Activated naive CD4-positive, alpha-beta T cell treated with anti-CD3 and anti-CD28 coated beads, Interleukin-2, amount 50 U/mL, for 72 hours (primary cell): ENCODE results near the gene NDUFA13. TPM values are rescaled to one million over a fixed set of nuclear protein-coding genes. Genes with fewer than 3 reads are reported as not detected.

Experiments
- ATAC-seq, 2 donors: fragments of 150-1000 bp; cut with Tn5 transposase; 2 replicates each; pipeline ENCODE4 v1.10.0; 2021; ENCODE audit warnings: mild to moderate bottlenecking in 2 of 2, moderate library complexity in 2 of 2
- DNase-seq, 2 donors: peaks; one replicate each; pipeline ENCODE4 v3.0.0; 2021 to 2022; ENCODE audit warnings: low spot score in 2 of 2
- H3K27ac Mint-ChIP-seq, 2 donors: one replicate each; pipeline ENCODE4 v1.8.0; 2022; ENCODE audit warnings: mild to moderate bottlenecking in 2 of 2, mixed read lengths in 2 of 2
- H3K36me3 Mint-ChIP-seq, 2 donors: one replicate each; pipeline ENCODE4 v1.8.0; 2022; ENCODE audit warnings: mixed read lengths in 2 of 2
- H3K9me3 Mint-ChIP-seq, 2 donors: one replicate each; pipeline ENCODE4 v1.8.0; 2022; ENCODE audit warnings: mixed read lengths in 2 of 2
- total RNA-seq, 2 donors: library from RNA; stranded (reverse); gene quantifications; one replicate each; pipeline ENCODE4 v1.2.3, GENCODE V29; 2022

NDUFA13 gene
- total RNA-seq, 2 donors from 2014 or later = 358 to 407 TPM

- ATAC-seq = no peak
- H3K9me3 Mint-ChIP-seq = no peaks in the 10 kb centered on the region
- DNase-seq = no peak
- H3K27ac Mint-ChIP-seq = no peak overlapping the region
- H3K36me3 Mint-ChIP-seq = peaks cover 0 to 9% of the 10 kb centered on the region in 2 donors
Observed at GRCh38 chr19:19525611-19526380, 9.8 kb downstream of the NDUFA13 start.

DNA sequence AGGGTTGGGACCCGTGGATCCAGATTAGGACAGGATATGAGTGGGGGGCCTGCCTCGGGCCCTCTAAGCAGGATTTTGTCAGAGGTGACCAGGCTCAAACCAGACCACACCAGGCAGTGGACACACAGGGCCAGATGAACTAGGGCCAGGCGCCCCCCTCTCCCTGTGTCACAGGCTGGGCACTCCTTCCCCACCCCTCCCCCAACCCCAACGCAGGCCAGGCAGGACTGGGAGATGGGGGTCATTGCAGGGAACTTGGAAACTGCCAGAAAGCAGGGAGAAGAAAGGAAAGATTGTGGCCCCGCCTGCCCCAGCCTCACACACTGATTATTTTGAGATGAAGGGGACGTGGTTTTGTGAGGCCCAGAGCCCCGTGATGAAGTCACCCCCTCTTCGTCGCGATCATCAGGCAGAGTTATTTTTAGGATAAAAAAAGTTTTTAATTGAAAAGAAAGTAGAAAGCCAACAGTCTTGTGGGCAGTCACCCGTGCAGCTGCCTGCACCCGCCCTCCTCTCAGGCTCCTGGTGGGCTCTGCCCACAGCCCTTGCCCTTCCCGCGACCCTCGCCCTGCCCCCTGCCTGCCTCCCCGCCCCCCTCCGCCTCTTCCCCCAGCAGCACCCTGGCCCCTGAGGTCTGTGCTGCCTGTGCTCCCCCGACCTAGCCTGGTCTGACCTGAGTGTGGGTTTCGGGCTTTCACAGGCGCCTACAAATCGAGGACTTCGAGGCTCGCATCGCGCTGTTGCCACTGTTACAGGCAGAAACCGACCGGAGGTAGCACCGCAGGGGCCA, 10.8 kb downstream of the NDUFA13 start:
- peaks cover 0 to 6% of the 10 kb centered on the region in 2 donors for H3K36me3 Mint-ChIP-seq
- no peak overlapping the region for H3K27ac Mint-ChIP-seq
- H3K9me3 Mint-ChIP-seq = no peaks in the 10 kb centered on the region
- DNase-seq (no peak), ATAC-seq (no peak)

- H3K9me3 Mint-ChIP-seq = no peaks in the 10 kb centered on the region
- ATAC-seq (no peak), DNase-seq (no peak)
- no peak overlapping the region for H3K27ac Mint-ChIP-seq
- H3K36me3 Mint-ChIP-seq = peaks cover 0 to 6% of the 10 kb centered on the region in 2 donors
Observed at GRCh38 chr19:19527371-19527656, 11.3 kb downstream of the NDUFA13 start.

- Mint-ChIP-seq H3K9me3 (no peaks in the 10 kb centered on the region), H3K27ac (no peak overlapping the region), H3K36me3 (peaks cover 0 to 1% of the 10 kb centered on the region in 2 donors)
- ATAC-seq = no peak
- DNase-seq = no peak
Observed at GRCh38 chr19:19527674-19528625, 11.9 kb downstream of the NDUFA13 start.

- Mint-ChIP-seq H3K9me3 (no peaks in the 10 kb centered on the region), H3K27ac (no peak within 1 kb of the TSS), H3K36me3 (no peaks in the 10 kb centered on the region)
- ATAC-seq (no peak), DNase-seq (no peak)
Observed at GRCh38 chr19:19528721-19529490, 12.9 kb downstream of the NDUFA13 start, which contains the start of gene YJEFN3. TSS of gene YJEFN3 (plus strand) at chr19:19528911. CDS start at chr19:19528933, 22 bp downstream.

DNA sequence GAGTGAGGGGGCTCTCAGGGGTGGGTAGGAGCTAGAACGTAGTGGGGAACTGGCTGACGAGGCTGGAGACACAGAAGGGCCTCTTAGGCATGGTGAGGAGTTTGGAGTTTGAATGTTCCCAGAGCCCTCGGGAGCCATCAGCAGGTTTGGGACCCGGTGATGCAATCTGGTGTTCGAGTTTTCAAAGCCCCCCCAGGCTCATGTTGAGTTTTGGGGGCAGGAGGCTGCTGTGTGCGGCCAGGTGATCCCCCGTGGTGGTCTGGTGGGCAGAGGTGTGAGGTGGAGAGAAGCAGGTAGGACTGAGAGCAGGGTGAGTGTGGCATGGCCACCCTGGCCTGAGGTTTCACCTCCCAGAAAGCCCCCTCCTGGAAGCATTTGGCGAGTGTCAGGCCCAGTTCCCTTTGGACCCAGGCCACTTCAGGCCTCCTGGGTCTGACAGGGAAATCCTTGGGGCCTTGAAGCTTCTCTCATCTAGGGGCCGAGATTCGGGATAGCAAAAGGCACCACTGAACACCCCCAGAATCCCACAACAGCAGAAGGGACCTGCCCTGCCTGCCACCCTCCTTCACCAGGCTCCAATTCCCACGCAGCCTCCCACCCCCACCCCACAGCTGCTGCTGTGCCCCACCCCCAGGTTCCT, 13.9 kb downstream of the NDUFA13 start:
- Mint-ChIP-seq H3K9me3 (no peaks in the 10 kb centered on the region), H3K36me3 (no peaks in the 10 kb centered on the region), H3K27ac (no peak overlapping the region)
- ATAC-seq (no peak), DNase-seq (no peak)

DNA sequence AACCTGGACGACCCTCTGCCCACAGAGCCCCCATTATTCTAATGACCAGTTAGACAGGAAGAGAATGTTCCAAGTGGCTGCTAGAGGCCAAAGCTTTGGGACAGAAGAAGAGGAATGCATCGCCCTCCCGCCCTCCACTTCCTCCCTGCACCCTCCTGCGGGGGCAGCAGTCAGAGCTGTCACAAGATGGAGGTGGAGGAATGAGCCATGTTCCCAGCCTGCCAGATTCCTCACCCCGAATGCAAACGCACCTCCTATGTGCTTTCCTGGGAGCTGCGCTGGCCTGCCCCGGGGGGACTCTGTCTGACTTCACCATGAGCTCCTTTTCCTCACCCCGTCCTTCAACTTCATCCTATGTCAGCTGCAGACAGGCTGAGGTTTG, 14.4 kb downstream of the NDUFA13 start:
- Mint-ChIP-seq H3K27ac (peak overlapping the region in 1 of 2 donors; percentile 40), H3K9me3 (no peaks in the 10 kb centered on the region), H3K36me3 (no peaks in the 10 kb centered on the region)
- ATAC-seq (no peak), DNase-seq (no peak)

DNA sequence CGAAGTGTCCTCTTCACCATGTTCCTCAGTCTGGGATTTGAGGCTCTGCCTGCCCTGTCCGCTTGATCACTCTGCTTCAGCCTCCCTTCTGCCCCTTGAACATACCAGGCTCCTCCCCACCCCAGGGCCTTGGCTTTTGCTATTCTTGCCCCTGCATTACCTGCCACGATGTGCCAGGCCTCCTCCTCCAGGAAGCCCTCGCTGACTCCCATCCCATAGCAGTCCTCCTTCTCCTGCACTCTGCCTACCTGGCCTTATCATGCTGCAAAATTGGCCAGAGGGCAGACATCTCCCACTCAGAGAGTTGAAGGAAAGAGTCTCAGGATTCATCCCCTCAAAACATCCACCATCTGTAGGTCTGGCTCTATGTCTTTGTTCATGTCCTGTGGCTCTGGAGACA, 14.9 kb downstream of the NDUFA13 start:
- Mint-ChIP-seq H3K9me3 (no peaks in the 10 kb centered on the region), H3K27ac (peak overlapping the region; percentile 40 to 91), H3K36me3 (no peaks in the 10 kb centered on the region)
- DNase-seq (no peak), ATAC-seq (no peak)

GRCh38 chr19:19531951-19532805, 16.2 kb downstream of the NDUFA13 start:
- Mint-ChIP-seq H3K9me3 (no peaks in the 10 kb centered on the region), H3K36me3 (no peaks in the 10 kb centered on the region), H3K27ac (peak overlapping the region in 1 of 2 donors; percentile 25)
- peak; percentile 83 to 95 for DNase-seq
- peak; percentile 81 to 89 for ATAC-seq

- Mint-ChIP-seq H3K9me3 (no peaks in the 10 kb centered on the region), H3K36me3 (no peaks in the 10 kb centered on the region), H3K27ac (no peak overlapping the region)
- ATAC-seq (no peak), DNase-seq (no peak)
Observed at GRCh38 chr19:19532806-19533701, 17.0 kb downstream of the NDUFA13 start.

DNA sequence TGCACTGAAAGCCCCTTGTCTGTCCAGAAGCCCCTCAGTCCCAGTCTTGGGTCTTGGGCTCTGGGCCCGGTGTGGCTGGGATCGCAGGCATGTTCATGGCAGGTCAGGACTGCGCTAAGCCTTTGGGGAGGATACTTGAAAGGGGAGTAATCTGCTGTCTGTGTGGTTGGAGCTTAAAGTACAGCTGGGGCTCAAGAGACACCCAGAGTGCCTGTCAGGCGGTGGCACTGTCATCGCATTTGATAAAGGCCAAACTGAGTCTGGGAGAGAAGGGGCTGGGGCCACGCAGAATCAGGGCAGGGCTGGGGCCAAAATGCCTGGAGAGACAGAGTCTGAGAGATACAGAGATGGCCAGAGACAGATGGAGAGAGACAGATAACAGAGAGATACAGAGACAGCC, 17.8 kb downstream of the NDUFA13 start:
- ATAC-seq = no peak
- Mint-ChIP-seq H3K27ac (peak overlapping the region in 1 of 2 donors; percentile 8), H3K9me3 (no peaks in the 10 kb centered on the region), H3K36me3 (no peaks in the 10 kb centered on the region)
- no peak for DNase-seq

DNA sequence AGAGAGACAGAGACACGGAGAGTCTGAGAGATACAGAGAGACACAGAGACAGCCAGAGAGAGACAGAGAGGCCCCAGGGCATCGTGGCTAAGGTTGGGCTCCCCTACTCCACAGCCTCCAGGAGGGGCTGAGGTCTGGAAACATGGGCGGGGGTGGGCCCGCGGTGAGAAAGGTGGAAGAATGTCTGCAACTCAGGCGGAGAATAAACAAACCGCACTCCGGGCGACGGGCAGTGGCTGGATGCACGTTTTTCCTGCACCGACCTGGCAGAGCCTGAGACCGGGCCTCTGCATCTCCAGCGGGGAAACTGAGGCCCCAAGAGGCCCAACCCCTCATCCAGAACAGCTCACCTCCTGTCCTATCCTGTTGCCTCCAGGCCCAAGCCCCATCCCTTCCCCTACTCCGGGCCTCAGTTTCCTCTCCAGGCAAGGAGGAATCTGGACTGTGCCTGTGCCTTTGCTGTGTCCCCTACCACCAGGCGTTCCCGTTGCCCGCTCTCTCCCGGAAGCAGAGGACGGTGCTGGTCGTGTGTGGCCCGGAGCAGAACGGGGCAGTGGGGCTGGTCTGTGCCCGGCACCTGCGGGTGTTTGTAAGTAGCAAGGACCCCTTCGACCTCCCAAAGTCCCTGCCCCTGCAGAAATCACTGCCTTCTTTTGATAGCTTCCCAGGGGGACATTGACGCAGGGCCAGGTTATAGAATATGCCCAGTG, 18.7 kb downstream of the NDUFA13 start:
- Mint-ChIP-seq H3K36me3 (no peaks in the 10 kb centered on the region), H3K27ac (peak overlapping the region in 1 of 2 donors; percentile 8), H3K9me3 (no peaks in the 10 kb centered on the region)
- no peak for ATAC-seq
- DNase-seq = no peak

GRCh38 chr19:19535311-19536191, 19.5 kb downstream of the NDUFA13 start:
- no peaks in the 10 kb centered on the region for H3K36me3 Mint-ChIP-seq
- ATAC-seq (no peak), DNase-seq (no peak)
- H3K9me3 Mint-ChIP-seq = no peaks in the 10 kb centered on the region
- no peak overlapping the region for H3K27ac Mint-ChIP-seq
